ENCODE data around the gene GINS3. TPM values are rescaled to one million over a fixed set of nuclear protein-coding genes. Genes with fewer than 3 reads are reported as not detected.

The GINS3 gene
- total RNA-seq, 3 donors from 2014 or later (not counting 1 experiment from before 2014, with no cell fraction given) = 1.4 to 3.5 (median 2.2) TPM

DNA sequence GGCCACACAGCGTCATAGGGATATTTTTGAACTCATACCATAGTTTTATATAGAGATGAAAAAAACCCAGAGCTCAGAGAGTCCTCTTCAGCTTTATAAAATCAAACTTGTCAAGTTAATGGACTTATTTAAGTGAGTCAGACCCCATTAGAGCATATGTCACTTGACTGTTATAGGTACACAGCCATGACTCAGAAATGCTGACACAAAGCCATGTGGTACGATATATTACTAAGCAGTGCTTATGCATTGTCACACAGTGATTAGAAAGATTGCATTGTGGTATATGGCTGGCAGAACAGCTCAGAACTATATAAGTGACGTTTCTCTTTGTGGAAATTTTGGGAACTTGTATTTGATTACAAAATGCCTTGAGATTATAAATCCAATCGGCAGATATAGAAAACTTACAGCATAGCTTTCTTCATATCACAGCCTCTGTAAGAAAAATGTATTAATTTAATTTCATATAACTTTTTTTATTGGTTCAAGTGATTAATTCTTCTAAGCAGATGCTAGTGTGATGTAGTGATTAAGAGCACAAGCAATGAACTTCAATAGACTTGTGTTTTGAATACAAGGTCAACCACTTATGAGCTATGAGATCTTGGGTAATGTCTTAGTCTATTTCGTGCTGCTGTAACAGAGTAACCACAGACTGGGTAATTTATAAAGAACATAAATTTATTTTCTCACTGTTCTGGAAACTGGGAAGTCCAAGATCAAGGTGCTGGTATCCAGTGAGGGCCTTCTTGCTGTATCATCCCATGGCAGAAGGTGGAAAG is 25.8 kb upstream of the GINS3 start:
- intact Hi-C loops (cut with micrococcal nuclease) = no loop called here
- TF ChIP-seq, protein P1, sequence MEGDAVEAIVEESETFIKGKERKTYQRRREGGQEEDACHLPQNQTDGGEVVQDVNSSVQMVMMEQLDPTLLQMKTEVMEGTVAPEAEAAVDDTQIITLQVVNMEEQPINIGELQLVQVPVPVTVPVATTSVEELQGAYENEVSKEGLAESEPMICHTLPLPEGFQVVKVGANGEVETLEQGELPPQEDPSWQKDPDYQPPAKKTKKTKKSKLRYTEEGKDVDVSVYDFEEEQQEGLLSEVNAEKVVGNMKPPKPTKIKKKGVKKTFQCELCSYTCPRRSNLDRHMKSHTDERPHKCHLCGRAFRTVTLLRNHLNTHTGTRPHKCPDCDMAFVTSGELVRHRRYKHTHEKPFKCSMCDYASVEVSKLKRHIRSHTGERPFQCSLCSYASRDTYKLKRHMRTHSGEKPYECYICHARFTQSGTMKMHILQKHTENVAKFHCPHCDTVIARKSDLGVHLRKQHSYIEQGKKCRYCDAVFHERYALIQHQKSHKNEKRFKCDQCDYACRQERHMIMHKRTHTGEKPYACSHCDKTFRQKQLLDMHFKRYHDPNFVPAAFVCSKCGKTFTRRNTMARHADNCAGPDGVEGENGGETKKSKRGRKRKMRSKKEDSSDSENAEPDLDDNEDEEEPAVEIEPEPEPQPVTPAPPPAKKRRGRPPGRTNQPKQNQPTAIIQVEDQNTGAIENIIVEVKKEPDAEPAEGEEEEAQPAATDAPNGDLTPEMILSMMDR (IDR thresholded peaks at IDR 0.05) = no peak
- peaks cover 20 to 36% of the 10 kb centered on the region in 2 donors for H3K27me3 Mint-ChIP-seq (ENCODE audit: low read depth in 2 of 2)
- no peaks in the 10 kb centered on the region for H3K4me1 Mint-ChIP-seq
- Histone ChIP-seq H3K27ac (ENCODE audit: low read length) (no peak overlapping the region), H3K9me3 (ENCODE audit: control insufficient read depth, insufficient read depth, low read length) (peaks cover 2% of the 10 kb centered on the region), H3K36me3 (ENCODE audit: control insufficient read depth, insufficient read depth, low read length) (no peaks in the 10 kb centered on the region), H3K4me3 (ENCODE audit: low read length) (no peak overlapping the region), H3K27me3 (ENCODE audit: control insufficient read depth, insufficient read depth, low read length) (peaks cover 3% of the 10 kb centered on the region), H3K4me1 (ENCODE audit: control insufficient read depth, insufficient read depth, low read length) (no peaks in the 10 kb centered on the region)
- ATAC-seq (no peak), DNase-seq (no peak)
- H3K4me3 Mint-ChIP-seq = no peak overlapping the region
- no peaks in the 10 kb centered on the region for H3K9me3 Mint-ChIP-seq
- H3K36me3 Mint-ChIP-seq = no peaks in the 10 kb centered on the region
- no peak overlapping the region for H3K27ac Mint-ChIP-seq
- 61% methylated on average over 2 of the region's 5 CpGs for WGBS (ENCODE audit: insufficient coverage)

DNA sequence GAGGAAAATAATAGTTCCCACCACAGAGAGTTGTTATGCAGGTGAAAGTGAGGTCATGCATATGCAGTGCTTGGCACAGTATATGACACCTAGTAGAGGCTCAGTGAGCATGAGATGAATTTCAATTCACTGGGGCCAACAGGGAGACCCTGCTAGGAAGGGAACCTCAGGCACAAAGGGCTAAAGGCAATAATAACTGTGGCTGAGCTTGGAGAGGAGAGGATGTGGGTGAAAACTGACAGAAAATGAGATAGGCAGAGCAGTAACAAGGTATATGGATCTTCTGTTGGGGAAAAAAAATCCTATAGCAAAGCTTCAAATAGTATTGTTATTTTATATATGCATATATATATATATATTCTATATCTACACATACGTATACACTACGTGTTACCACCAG is 25.0 kb upstream of the GINS3 start:
- Histone ChIP-seq H3K27ac (ENCODE audit: low read length) (no peak overlapping the region), H3K9me3 (ENCODE audit: control insufficient read depth, insufficient read depth, low read length) (no peaks in the 10 kb centered on the region), H3K27me3 (ENCODE audit: control insufficient read depth, insufficient read depth, low read length) (peaks cover 3% of the 10 kb centered on the region), H3K4me3 (ENCODE audit: low read length) (no peak overlapping the region), H3K4me1 (ENCODE audit: control insufficient read depth, insufficient read depth, low read length) (no peaks in the 10 kb centered on the region), H3K36me3 (ENCODE audit: control insufficient read depth, insufficient read depth, low read length) (no peaks in the 10 kb centered on the region)
- Mint-ChIP-seq H3K9me3 (no peaks in the 10 kb centered on the region), H3K27me3 (ENCODE audit: low read depth in 2 of 2) (peaks cover 21 to 42% of the 10 kb centered on the region in 2 donors), H3K36me3 (no peaks in the 10 kb centered on the region), H3K4me3 (no peak overlapping the region), H3K27ac (no peak overlapping the region), H3K4me1 (no peaks in the 10 kb centered on the region)
- DNase-seq (no peak), ATAC-seq (no peak)
- no CpG with 5 or more reads among the region's 2 CpGs for WGBS (ENCODE audit: insufficient coverage)
- TF ChIP-seq, protein P1 (IDR thresholded peaks at IDR 0.05) = no peak
- intact Hi-C loops (cut with micrococcal nuclease) = no loop called here

DNA sequence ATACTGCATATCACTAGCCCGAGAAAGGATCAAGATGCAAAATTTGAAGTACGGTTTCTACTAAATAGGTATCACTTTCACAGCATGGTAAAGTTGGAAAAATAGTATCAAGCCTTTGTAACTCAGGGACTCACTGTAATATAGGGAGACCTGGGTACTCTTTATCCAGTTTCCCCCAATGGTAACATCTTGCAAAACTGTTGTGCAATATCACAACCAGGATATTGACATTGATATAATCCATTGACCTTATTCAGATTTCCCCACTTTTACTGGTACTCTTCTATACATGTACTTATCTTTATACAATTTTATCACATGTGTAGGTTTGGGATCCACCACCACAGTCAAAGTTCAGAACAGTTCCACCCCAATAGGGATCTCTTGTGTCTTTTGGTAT is 20.4 kb upstream of the GINS3 start:
- WGBS (ENCODE audit: insufficient coverage) = 100% methylated on average over 2 of the region's 2 CpGs
- Mint-ChIP-seq H3K4me1 (no peaks in the 10 kb centered on the region), H3K27me3 (ENCODE audit: low read depth in 2 of 2) (peaks cover 24 to 59% of the 10 kb centered on the region in 2 donors), H3K36me3 (no peaks in the 10 kb centered on the region), H3K4me3 (no peak overlapping the region), H3K9me3 (no peaks in the 10 kb centered on the region), H3K27ac (no peak overlapping the region)
- Histone ChIP-seq H3K4me3 (ENCODE audit: low read length) (no peak overlapping the region), H3K27ac (ENCODE audit: low read length) (no peak overlapping the region), H3K4me1 (ENCODE audit: control insufficient read depth, insufficient read depth, low read length) (no peaks in the 10 kb centered on the region), H3K27me3 (ENCODE audit: control insufficient read depth, insufficient read depth, low read length) (no peaks in the 10 kb centered on the region), H3K9me3 (ENCODE audit: control insufficient read depth, insufficient read depth, low read length) (no peaks in the 10 kb centered on the region), H3K36me3 (ENCODE audit: control insufficient read depth, insufficient read depth, low read length) (no peaks in the 10 kb centered on the region)
- TF ChIP-seq, protein P1 (IDR thresholded peaks at IDR 0.05) = no peak
- ATAC-seq = no peak
- intact Hi-C loops (cut with micrococcal nuclease) = no loop called here
- no peak for DNase-seq

DNA sequence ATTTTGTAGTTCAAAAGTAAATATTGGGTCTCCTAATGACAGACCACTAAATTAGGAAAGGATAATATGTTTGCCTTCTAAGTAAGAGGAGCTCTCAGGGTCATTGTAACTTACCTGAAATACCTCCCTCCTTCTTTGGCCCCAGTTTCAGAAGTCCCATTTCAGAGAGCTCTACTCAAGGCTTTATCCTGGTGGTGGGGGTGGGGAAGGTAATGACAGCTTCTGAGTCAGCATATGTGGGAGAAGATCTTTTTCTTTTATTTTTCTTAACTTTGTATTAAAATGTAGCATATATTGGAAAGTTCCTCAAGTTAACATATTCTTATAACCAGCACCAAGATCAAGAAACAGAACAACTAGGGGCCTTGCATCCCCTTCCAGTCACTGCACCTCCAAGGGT is 16.9 kb upstream of the GINS3 start:
- Mint-ChIP-seq H3K9me3 (no peaks in the 10 kb centered on the region), H3K4me3 (no peak overlapping the region), H3K27ac (no peak overlapping the region), H3K36me3 (no peaks in the 10 kb centered on the region), H3K4me1 (no peaks in the 10 kb centered on the region), H3K27me3 (ENCODE audit: low read depth in 2 of 2) (peaks cover 20 to 53% of the 10 kb centered on the region in 2 donors)
- ATAC-seq = no peak
- no peaks in the 10 kb centered on the region for H3K27me3 ChIP-seq (ENCODE audit: control insufficient read depth, insufficient read depth, low read length)
- no peak overlapping the region for H3K27ac ChIP-seq (ENCODE audit: low read length)
- no peaks in the 10 kb centered on the region for H3K9me3 ChIP-seq (ENCODE audit: control insufficient read depth, insufficient read depth, low read length)
- H3K36me3 ChIP-seq (ENCODE audit: control insufficient read depth, insufficient read depth, low read length) = no peaks in the 10 kb centered on the region
- H3K4me3 ChIP-seq (ENCODE audit: low read length) = no peak overlapping the region
- no peaks in the 10 kb centered on the region for H3K4me1 ChIP-seq (ENCODE audit: control insufficient read depth, insufficient read depth, low read length)
- TF ChIP-seq, protein P1 (IDR thresholded peaks at IDR 0.05) = no peak
- DNase-seq = no peak
- intact Hi-C loops (cut with micrococcal nuclease) = no loop called here
